MV-4-11 (cell line): ENCODE data around the gene GABPB1.

Source experiments
- DNase-seq: peaks from one replicate; lab custom pipeline; 2025; lab: John Stamatoyannopoulos, UW

GABPB1 gene

DNA sequence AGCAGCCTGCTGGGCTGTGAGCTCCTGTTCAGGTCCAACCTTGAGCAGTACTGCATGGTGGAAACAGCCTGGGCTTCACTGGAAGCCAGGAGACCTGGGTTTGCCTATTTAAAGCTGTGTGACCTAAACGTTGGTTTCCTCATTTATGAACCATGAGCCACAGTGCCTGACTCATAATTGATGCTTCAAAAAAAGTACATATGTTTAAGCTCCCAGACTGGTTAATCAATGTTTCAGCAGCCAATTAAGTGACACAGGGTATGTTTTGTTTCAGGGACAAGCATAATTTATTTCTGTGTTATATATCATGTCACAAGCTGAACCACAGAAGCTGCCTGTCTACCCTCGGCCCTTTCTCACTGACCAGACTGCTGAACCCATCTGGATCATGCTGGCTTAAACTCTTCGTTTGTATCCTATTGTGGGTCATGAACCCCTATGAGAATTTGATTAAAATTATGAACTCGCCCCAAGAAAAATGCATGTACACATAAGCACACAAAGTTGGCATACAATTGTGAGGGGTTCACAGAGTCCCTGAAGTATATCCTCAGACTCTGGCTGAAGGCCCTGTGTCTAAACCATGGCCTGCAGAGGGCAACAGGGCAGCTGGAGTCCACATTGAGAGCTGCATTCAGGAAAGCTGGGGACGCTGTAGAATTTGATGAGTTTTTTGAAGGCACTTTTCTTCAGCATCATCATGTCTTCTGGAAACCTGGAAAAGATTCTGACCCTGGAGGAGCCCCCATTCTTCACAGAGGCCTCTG is 113.1 kb downstream of the GABPB1 start:
- peak; percentile 67 for DNase-seq

- DNase-seq: no peak
These were observed 116.7 kb downstream of the GABPB1 start for GRCh38 chr15:50238255-50238654.

GRCh38 chr15:50236433-50236832 is 118.6 kb downstream of the GABPB1 start:
- no peak for DNase-seq

GRCh38 chr15:50235794-50236193 is 119.2 kb downstream of the GABPB1 start:
- DNase-seq: no peak

DNA sequence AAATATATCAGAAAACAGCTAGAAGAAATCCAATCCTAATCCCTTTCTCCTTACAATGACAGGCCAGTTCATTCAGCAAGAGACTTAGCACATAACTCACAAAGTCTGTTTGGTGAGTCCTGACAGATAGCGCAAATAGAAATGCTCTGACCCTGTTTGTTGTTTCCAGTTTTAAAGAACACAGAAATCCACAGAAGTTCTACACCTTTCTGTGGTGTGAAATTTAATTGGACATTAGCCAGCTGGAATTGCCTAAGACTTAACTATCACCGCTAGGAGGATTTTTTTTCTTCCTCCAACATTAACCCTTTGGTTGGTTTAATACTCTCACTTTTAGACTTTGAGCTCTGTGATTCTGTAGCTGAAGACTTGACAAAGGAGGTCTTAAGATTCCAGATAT is 120.2 kb downstream of the GABPB1 start:
- DNase-seq: no peak

GRCh38 chr15:50233192-50233736 is 121.7 kb downstream of the GABPB1 start:
- DNase-seq: no peak

DNA sequence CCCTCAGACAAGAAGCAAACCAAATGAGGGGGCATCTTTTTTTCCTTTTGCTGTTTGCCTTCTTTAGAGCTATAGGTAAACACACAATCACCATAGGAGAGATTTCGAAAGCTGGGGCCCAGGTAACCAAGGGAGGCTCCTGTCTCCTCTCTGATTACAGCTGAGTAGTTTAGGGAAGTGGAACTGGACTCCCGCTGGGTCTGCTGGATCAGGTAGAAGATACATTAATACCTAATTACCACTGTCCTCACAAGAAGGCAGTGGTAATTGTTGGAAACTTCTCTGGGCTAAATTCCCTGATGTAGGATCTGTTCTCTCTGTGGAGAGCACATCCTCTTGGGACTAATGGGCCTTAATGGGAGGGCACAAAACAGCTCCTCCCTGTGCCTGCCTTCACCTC is 122.2 kb downstream of the GABPB1 start:
- no peak for DNase-seq

DNA sequence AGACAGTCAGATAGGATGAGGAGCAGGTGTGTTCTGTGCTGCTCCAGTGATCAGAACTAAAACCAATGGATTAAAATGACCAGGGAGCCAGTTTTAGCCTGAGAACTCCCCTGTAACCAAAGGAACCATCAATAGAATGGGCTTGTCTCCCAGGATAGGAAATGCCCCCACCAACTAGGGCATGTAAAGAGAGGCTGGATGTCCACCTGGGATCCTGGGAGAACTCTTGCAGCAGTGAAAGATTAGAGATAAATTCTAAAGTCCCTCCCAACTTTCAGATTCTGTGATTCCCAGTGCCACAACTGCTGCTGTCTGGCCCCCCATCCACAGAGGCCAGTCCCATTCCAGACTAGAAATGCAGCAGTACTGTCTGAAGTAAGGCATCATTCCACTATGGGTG is 123.2 kb downstream of the GABPB1 start:
- no peak for DNase-seq

GRCh38 chr15:50229336-50229735 is 125.7 kb downstream of the GABPB1 start:
- no peak for DNase-seq

- DNase-seq: no peak
These were observed 126.1 kb downstream of the GABPB1 start for GRCh38 chr15:50228866-50229265.

- DNase-seq: no peak
These were observed 127.9 kb downstream of the GABPB1 start for GRCh38 chr15:50227076-50227475.

DNA sequence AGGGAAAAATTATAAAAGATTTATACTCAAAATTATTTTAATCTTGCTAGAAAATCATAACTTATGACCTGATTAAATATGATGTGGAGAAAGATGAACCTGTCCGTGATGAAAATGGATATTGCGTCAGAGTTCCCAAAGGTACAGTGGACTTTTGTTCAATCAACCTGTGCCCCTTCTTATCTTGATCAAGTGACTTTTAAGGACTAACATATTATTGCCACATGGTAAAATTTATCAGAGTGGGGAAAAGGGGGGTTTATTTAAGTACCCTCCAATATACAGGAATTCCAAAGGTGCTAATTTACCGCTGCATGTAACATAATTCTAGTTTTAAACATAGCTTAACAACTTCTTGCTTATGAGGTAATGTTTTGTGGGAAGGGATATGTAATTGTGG is 129.1 kb downstream of the GABPB1 start:
- DNase-seq: no peak
